Thyroid gland (tissue), 4 donors: ENCODE measurements around the gene SPIB. TPM values are rescaled to one million over a fixed set of nuclear protein-coding genes. Genes with fewer than 3 reads are reported as not detected.
"Not testable (repeated sequence)": the region's sequence is repeated elsewhere in the genome, so short reads cannot be mapped to it uniquely, and the experiment has no call there.

Source experiments
- DNase-seq, 2 donors: peaks; one replicate each; pipeline ENCODE4 v3.0.0-alpha.2; 2019
- H3K27ac ChIP-seq, 3 donors: fragments of 200-600 bp; sonication (generic); 1 replicate in 2 of 3; 2 replicates in 1 of 3; pipeline ENCODE4 v1.5.1; 2016 to 2019; ENCODE audit warnings: mild to moderate bottlenecking in 1 of 3, moderate library complexity in 1 of 3
- H3K27me3 ChIP-seq: fragments of 200-600 bp; sonication (generic); one replicate; pipeline ENCODE4 v1.5.1; 2019
- H3K36me3 ChIP-seq, 2 donors: fragments of 200-600 bp; sonication (generic); one replicate each; pipeline ENCODE4 v1.5.1; 2016 to 2019
- H3K4me1 ChIP-seq, 2 donors: fragments of 200-600 bp; sonication (generic); one replicate each; pipeline ENCODE4 v1.5.1; 2017 to 2019
- H3K4me3 ChIP-seq, 3 donors: fragments of 200-600 bp; sonication (generic); replicated peaks in 1 of 3; 1 replicate in 2 of 3; 2 replicates in 1 of 3; pipeline ENCODE4 v1.5.1; 2016; ENCODE audit warnings: mild to moderate bottlenecking in 1 of 3
- H3K9me3 ChIP-seq: fragments of 200-600 bp; sonication (generic); one replicate; pipeline ENCODE4 v1.5.1; 2017
- POLR2A ChIP-seq, 2 donors: fragments of 450-650 bp; IDR thresholded peaks; one replicate each; pipeline ENCODE4 v1.6.1; 2017; ENCODE audit warnings: antibody characterized with exemption in 2 of 2, mild to moderate bottlenecking in 2 of 2, moderate library complexity in 1 of 2
- WGBS, 2 donors: methylation state at CpG; one replicate each; pipeline ENCODE4 v1.1.5; 2017; 5-methylcytosine and 5-hydroxymethylcytosine counted together
- intact Hi-C: fragments of 100-400 bp; cut with DNase I; formaldehyde crosslinking; loops from one replicate; pipeline ENCODE4 v1.15.1; 2023
- total RNA-seq, 4 donors: library from RNA; depleted of rRNA; stranded (reverse); fragments of >200 nt; gene quantifications; one replicate each; pipeline ENCODE4 v1.2.3, GENCODE V29; 2016
- TF ChIP-seq, protein P1 (sequence below), 6 experiments: fragments of 200-600 bp in 3 of 6; fragments of 450-650 bp in 3 of 6; sonication (generic) in 3 of 6; IDR thresholded peaks; one replicate each; pipeline ENCODE4 v1.5.1; 2016 to 2019; ENCODE audit warnings: antibody characterized with exemption in 6 of 6, mild to moderate bottlenecking in 2 of 6, inconsistent platforms in 1 of 6, moderate library complexity in 1 of 6

SPIB gene
- total RNA-seq, 4 donors from 2014 or later, result not detected

GRCh38 chr19:50435221-50435620, 16.5 kb downstream of the SPIB start:
- no peaks in the 10 kb centered on the region for H3K9me3 ChIP-seq
- no peak overlapping the region for H3K4me3 ChIP-seq
- H3K27ac ChIP-seq, result no peak overlapping the region
- no peaks in the 10 kb centered on the region for H3K27me3 ChIP-seq
- TF ChIP-seq, protein P1, sequence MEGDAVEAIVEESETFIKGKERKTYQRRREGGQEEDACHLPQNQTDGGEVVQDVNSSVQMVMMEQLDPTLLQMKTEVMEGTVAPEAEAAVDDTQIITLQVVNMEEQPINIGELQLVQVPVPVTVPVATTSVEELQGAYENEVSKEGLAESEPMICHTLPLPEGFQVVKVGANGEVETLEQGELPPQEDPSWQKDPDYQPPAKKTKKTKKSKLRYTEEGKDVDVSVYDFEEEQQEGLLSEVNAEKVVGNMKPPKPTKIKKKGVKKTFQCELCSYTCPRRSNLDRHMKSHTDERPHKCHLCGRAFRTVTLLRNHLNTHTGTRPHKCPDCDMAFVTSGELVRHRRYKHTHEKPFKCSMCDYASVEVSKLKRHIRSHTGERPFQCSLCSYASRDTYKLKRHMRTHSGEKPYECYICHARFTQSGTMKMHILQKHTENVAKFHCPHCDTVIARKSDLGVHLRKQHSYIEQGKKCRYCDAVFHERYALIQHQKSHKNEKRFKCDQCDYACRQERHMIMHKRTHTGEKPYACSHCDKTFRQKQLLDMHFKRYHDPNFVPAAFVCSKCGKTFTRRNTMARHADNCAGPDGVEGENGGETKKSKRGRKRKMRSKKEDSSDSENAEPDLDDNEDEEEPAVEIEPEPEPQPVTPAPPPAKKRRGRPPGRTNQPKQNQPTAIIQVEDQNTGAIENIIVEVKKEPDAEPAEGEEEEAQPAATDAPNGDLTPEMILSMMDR (IDR thresholded peaks at IDR 0.05), result no peak
- no peaks in the 10 kb centered on the region for H3K36me3 ChIP-seq
- peaks cover 6 to 9% of the 10 kb centered on the region in 2 donors for H3K4me1 ChIP-seq
- intact Hi-C loops, result no loop called here
- DNase-seq, result no peak
- WGBS, 2 donors, result 86 to 88% methylated on average over 17 of the region's 17 CpGs

GRCh38 chr19:50435627-50436026, 16.9 kb downstream of the SPIB start:
- intact Hi-C loops, result no loop called here
- no peak overlapping the region for H3K4me3 ChIP-seq
- H3K9me3 ChIP-seq, result no peaks in the 10 kb centered on the region
- 69 to 73% methylated on average over 11 of the region's 12 CpGs for WGBS, 2 donors
- peaks cover 6 to 9% of the 10 kb centered on the region in 2 donors for H3K4me1 ChIP-seq
- H3K36me3 ChIP-seq, result no peaks in the 10 kb centered on the region
- no peaks in the 10 kb centered on the region for H3K27me3 ChIP-seq
- no peak for TF ChIP-seq POLR2A (IDR thresholded peaks at IDR 0.05)
- TF ChIP-seq, protein P1 (IDR thresholded peaks at IDR 0.05), result no peak
- no peak for DNase-seq
- no peak overlapping the region for H3K27ac ChIP-seq

GRCh38 chr19:50437862-50438449, 19.2 kb downstream of the SPIB start:
- H3K9me3 ChIP-seq, result no peaks in the 10 kb centered on the region
- intact Hi-C loops, result no loop called here
- no peaks in the 10 kb centered on the region for H3K27me3 ChIP-seq
- DNase-seq, result no peak
- TF ChIP-seq POLR2A (IDR thresholded peaks at IDR 0.05), result no peak
- TF ChIP-seq, protein P1 (IDR thresholded peaks at IDR 0.05), result no peak
- H3K27ac ChIP-seq, result no peak overlapping the region
- WGBS, 2 donors, result 91 to 96% methylated on average over 5 of the region's 5 CpGs
- H3K4me3 ChIP-seq, result no peak overlapping the region
- no peaks in the 10 kb centered on the region for H3K4me1 ChIP-seq
- no peaks in the 10 kb centered on the region for H3K36me3 ChIP-seq

DNA sequence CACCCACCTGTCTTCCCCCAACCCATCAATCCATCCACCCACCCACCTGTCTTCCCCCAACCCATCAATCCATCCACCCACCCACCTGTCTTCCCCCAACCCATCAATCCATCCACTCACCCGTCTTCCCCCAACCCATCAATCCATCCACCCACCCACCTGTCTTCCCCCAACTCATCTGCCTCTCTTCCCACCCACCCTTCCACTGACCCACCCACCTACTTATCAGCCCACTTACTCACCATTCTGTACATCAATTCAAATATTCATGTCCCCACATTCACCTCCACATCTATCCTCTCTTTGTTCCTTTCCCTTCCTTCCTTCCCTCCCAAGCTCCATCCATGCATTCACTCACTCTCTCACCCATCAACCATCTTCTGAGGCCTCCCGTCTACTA, 20.4 kb downstream of the SPIB start:
- H3K27ac ChIP-seq, H3K4me1 ChIP-seq, H3K4me3 ChIP-seq, H3K9me3 ChIP-seq, intact Hi-C loops, DNase-seq, H3K36me3 ChIP-seq, H3K27me3 ChIP-seq: not testable (repeated sequence)
- 76 to 89% methylated on average over 2 of the region's 2 CpGs for WGBS, 2 donors

DNA sequence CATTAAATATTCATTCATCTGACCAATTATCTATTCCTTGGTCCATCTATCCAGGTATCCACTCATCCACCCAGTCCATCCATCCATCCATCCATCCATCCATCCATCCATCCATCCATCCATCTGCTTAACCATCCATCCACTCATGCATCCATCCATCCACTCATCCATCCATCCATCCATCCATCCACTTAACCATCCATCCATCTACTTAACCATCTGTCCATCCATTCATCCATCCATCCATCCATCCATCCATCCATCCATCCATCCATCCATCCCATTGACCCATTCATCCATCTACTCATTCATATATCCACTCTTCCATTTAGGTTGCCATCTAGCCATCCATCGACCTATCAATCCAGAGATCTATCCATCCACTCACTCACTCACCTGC, 25.3 kb downstream of the SPIB start:
- Histone ChIP-seq H3K4me1 (no peaks in the 10 kb centered on the region), H3K9me3 (no peaks in the 10 kb centered on the region), H3K36me3 (no peaks in the 10 kb centered on the region), H3K27me3 (no peaks in the 10 kb centered on the region), H3K27ac (no peak overlapping the region), H3K4me3 (no peak overlapping the region)
- no peak for DNase-seq
- intact Hi-C loops, result no loop called here
- no peak for TF ChIP-seq POLR2A (IDR thresholded peaks at IDR 0.05)
- TF ChIP-seq, protein P1 (IDR thresholded peaks at IDR 0.05), result no peak
- 73 to 80% methylated on average over 1 of the region's 1 CpG for WGBS, 2 donors

GRCh38 chr19:50447053-50447452, 28.3 kb downstream of the SPIB start:
- Histone ChIP-seq H3K36me3 (no peaks in the 10 kb centered on the region), H3K9me3 (no peaks in the 10 kb centered on the region), H3K4me1 (no peaks in the 10 kb centered on the region), H3K27ac (no peak overlapping the region), H3K27me3 (no peaks in the 10 kb centered on the region), H3K4me3 (no peak overlapping the region)
- no peak for DNase-seq
- intact Hi-C loops, result no loop called here
- 91 to 92% methylated on average over 5 of the region's 5 CpGs for WGBS, 2 donors
- no peak for TF ChIP-seq POLR2A (IDR thresholded peaks at IDR 0.05)
- TF ChIP-seq, protein P1 (IDR thresholded peaks at IDR 0.05), result no peak
